OCI-LY1 (cell line): ENCODE results near the gene CLTCL1.

Experiments used
- EZH2 ChIP-seq: fragments of 200-600 bp; sonication (generic), shearing (Covaris generic); IDR thresholded peaks from 2 replicates; pipeline ENCODE4 v1.8.0; 2017; ENCODE audit warnings: borderline replicate concordance, mixed run types, mild to moderate bottlenecking, antibody characterized with exemption, low read length, moderate library complexity, mixed read lengths
- TF ChIP-seq, protein P1 (sequence below): fragments of 200-600 bp; sonication (generic), shearing (Covaris generic); IDR thresholded peaks from 2 replicates; pipeline ENCODE4 v1.5.1; 2017; ENCODE audit warnings: mild to moderate bottlenecking, antibody characterized with exemption, low read length, moderate library complexity, mixed read lengths

DNA sequence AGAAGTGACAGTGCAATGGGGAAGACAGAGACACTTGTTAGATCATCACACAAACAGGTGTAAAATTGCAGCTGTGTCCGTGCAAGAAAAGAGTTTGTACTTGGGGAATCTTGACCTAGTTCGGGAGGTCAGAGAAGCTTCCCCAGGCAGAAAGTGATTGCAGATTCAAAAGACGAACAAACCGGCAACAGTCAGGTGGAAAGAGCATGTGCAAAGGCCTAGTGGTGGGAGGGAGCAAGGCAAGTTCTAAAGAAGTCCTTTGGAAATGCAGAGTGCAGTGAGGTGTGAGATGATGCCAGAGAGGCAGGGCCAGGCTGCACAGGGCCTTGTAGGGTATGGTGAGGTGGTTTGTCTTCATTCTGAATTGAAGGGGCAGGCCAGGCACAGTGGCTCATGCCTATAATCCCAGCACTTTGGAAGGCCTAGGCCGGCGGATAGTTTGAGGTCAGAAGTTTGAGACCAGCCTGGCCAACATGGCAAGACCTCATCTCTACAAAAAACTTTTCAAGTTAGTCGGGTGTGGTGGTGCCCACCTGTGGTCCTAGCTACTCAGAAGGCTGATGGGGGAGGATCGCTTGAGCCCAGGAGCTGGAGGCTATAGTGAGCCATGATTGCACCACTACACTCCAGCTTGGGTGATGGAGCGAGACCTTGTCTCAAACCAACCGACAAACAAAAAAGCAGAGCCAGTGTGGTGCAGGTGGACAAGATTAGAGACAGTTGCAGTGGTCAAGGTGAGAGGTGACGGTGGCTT is 145.1 kb downstream of the CLTCL1 start:
- TF ChIP-seq, protein P1, sequence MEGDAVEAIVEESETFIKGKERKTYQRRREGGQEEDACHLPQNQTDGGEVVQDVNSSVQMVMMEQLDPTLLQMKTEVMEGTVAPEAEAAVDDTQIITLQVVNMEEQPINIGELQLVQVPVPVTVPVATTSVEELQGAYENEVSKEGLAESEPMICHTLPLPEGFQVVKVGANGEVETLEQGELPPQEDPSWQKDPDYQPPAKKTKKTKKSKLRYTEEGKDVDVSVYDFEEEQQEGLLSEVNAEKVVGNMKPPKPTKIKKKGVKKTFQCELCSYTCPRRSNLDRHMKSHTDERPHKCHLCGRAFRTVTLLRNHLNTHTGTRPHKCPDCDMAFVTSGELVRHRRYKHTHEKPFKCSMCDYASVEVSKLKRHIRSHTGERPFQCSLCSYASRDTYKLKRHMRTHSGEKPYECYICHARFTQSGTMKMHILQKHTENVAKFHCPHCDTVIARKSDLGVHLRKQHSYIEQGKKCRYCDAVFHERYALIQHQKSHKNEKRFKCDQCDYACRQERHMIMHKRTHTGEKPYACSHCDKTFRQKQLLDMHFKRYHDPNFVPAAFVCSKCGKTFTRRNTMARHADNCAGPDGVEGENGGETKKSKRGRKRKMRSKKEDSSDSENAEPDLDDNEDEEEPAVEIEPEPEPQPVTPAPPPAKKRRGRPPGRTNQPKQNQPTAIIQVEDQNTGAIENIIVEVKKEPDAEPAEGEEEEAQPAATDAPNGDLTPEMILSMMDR, result no peak
- TF ChIP-seq EZH2, result no peak
